Vagina (tissue), 2 donors: ENCODE measurements around the gene ANKFN1. TPM values are rescaled to one million over a fixed set of nuclear protein-coding genes. Genes with fewer than 3 reads are reported as not detected.

Experiments used
- DNase-seq, 2 donors: peaks; one replicate each; pipeline ENCODE4 v3.0.0-alpha.2; 2017; ENCODE audit errors: extremely low spot score in 2 of 2
- H3K27ac ChIP-seq: fragments of 200-600 bp; sonication (generic); one replicate; pipeline ENCODE4 v1.5.1; 2019
- H3K27me3 ChIP-seq: fragments of 200-600 bp; sonication (generic); one replicate; pipeline ENCODE4 v1.5.1; 2019
- H3K36me3 ChIP-seq, 2 donors: fragments of 200-600 bp; sonication (generic); one replicate each; pipeline ENCODE4 v1.5.1; 2017 to 2019
- H3K4me1 ChIP-seq: fragments of 200-600 bp; sonication (generic); one replicate; pipeline ENCODE4 v1.5.1; 2019
- H3K4me3 ChIP-seq, 2 donors: fragments of 200-600 bp; sonication (generic); 1 replicate in 1 of 2; 2 replicates in 1 of 2; pipeline ENCODE4 v1.5.1; 2016 to 2019
- H3K9me3 ChIP-seq: fragments of 200-600 bp; sonication (generic); one replicate; pipeline ENCODE4 v1.5.1; 2019
- POLR2A ChIP-seq, 2 donors: fragments of 450-650 bp; IDR thresholded peaks; one replicate each; pipeline ENCODE4 v1.6.1; 2017; ENCODE audit warnings: antibody characterized with exemption in 2 of 2, mild to moderate bottlenecking in 2 of 2, moderate library complexity in 2 of 2
- POLR2AphosphoS5 ChIP-seq, 2 donors: sonication (generic); formaldehyde crosslinking; IDR thresholded peaks; one replicate each; pipeline ENCODE4 v1.9.0; 2017; ENCODE audit warnings: antibody characterized with exemption in 2 of 2, mild to moderate bottlenecking in 2 of 2, low read depth in 1 of 2; ENCODE audit not compliant: insufficient read depth in 1 of 2
- intact Hi-C: fragments of 100-400 bp; cut with DNase I; formaldehyde crosslinking; loops from one replicate; pipeline ENCODE4 v1.15.1; 2023
- total RNA-seq: library from RNA; depleted of rRNA; stranded (reverse); fragments of >200 nt; gene quantifications from one replicate; pipeline ENCODE4 v1.2.3, GENCODE V29; 2016
- TF ChIP-seq, protein P1 (sequence below), 3 experiments: fragments of 450-650 bp in 2 of 3; fragments of 200-600 bp in 1 of 3; sonication (generic) in 1 of 3; IDR thresholded peaks; one replicate each; pipeline ENCODE4 v1.5.1; 2017 to 2019; ENCODE audit warnings: antibody characterized with exemption in 3 of 3, mild to moderate bottlenecking in 2 of 3, moderate library complexity in 2 of 3

Gene ANKFN1
- total RNA-seq, 1 donor from 2014 or later: 3.4 TPM

DNA sequence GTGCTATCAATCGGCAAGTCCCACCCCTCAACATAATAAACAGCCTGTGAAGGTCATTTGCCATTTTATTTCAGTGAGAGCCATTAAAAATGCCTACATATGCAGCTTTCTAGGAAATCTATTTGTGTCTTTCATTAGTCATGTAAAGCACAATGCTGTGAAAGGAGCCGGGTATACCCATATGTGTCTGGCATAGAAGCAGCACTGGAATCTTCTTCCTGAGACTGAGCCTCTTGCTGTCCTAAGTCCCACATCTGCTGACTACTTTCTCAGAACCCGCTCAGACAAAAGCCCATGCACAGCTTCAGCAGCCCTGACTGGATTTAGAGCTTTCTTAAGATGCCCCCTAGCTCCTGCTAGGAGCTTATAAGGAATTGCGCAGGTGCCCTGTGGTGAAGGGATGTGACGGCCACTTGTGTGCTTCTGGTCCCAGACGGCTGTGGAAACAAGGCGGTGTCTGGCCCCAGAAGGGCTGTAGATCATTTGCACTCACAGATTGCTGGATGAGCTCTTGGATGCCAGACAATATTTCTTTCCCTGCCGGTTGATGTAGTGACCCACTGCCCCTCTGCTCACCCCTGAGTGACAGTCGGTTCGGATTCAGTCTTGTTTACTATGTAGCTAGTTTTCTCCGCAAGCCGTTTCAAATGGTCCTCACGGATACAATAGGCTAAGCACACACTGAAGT is 172.2 kb downstream of the ANKFN1 start:
- no peak overlapping the region for H3K4me3 ChIP-seq
- intact Hi-C loops: no loop called here
- no peak for TF ChIP-seq POLR2A (IDR thresholded peaks at IDR 0.05)
- TF ChIP-seq POLR2AphosphoS5 (IDR thresholded peaks at IDR 0.05; ENCODE audit: insufficient read depth in 1 of 2, low read depth in 1 of 2): no peak
- TF ChIP-seq, protein P1, sequence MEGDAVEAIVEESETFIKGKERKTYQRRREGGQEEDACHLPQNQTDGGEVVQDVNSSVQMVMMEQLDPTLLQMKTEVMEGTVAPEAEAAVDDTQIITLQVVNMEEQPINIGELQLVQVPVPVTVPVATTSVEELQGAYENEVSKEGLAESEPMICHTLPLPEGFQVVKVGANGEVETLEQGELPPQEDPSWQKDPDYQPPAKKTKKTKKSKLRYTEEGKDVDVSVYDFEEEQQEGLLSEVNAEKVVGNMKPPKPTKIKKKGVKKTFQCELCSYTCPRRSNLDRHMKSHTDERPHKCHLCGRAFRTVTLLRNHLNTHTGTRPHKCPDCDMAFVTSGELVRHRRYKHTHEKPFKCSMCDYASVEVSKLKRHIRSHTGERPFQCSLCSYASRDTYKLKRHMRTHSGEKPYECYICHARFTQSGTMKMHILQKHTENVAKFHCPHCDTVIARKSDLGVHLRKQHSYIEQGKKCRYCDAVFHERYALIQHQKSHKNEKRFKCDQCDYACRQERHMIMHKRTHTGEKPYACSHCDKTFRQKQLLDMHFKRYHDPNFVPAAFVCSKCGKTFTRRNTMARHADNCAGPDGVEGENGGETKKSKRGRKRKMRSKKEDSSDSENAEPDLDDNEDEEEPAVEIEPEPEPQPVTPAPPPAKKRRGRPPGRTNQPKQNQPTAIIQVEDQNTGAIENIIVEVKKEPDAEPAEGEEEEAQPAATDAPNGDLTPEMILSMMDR (IDR thresholded peaks at IDR 0.05): no peak

DNA sequence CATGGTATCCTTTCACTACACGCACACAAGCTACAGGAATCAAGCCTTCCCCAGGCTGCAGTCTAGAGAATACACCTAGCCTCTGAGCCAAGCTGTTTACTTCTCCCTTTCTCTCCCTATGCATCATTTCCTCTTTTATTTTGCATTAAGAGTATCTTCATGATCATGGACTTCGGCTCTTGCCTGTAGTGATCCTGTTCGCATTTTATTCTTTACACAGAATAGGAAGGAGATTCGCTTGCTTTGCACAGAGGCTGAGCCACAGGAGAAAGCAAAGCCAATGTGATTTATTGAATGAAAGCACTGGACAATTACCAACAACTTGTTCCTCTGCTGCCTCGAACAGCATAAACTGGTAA is 172.7 kb downstream of the ANKFN1 start:
- intact Hi-C loops: no loop called here
- no peaks in the 10 kb centered on the region for H3K9me3 ChIP-seq
- H3K36me3 ChIP-seq: no peaks in the 10 kb centered on the region
- no peaks in the 10 kb centered on the region for H3K4me1 ChIP-seq
- no peak for DNase-seq
- no peak overlapping the region for H3K4me3 ChIP-seq
- H3K27me3 ChIP-seq: no peaks in the 10 kb centered on the region
- no peak overlapping the region for H3K27ac ChIP-seq
- TF ChIP-seq POLR2A (IDR thresholded peaks at IDR 0.05) (no peak), POLR2AphosphoS5 (IDR thresholded peaks at IDR 0.05; ENCODE audit: insufficient read depth in 1 of 2, low read depth in 1 of 2) (no peak)
- TF ChIP-seq, protein P1 (IDR thresholded peaks at IDR 0.05): no peak

More for the DNA sequence above, 172.2 kb downstream of the ANKFN1 start:
- H3K27ac ChIP-seq: no peak overlapping the region
- no peaks in the 10 kb centered on the region for H3K27me3 ChIP-seq
- H3K4me1 ChIP-seq: no peaks in the 10 kb centered on the region
- no peaks in the 10 kb centered on the region for H3K36me3 ChIP-seq
- no peak for DNase-seq
- no peaks in the 10 kb centered on the region for H3K9me3 ChIP-seq

DNA sequence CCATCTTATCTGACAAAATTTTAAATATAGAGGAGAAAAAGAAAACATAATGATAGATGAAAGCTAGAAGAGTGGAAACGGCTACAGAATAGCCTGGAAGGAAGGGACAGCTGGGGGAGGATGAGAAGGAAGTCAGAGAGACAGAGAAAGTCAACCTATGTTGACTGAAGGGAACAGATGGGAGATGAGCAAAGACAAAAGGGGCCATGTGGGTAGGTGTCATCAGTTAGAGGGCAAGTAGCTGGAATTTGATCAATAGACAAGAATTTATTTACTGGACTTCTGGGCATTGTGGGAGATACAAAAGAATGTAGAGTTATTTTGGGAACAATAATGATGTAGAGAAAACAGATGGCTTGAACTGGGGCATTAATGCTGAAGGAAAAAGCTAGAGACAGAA is 194.4 kb downstream of the ANKFN1 start:
- H3K4me3 ChIP-seq: no peak overlapping the region
- no peak overlapping the region for H3K27ac ChIP-seq
- H3K36me3 ChIP-seq: no peaks in the 10 kb centered on the region
- H3K27me3 ChIP-seq: no peaks in the 10 kb centered on the region
- H3K9me3 ChIP-seq: no peaks in the 10 kb centered on the region
- intact Hi-C loops: no loop called here
- TF ChIP-seq POLR2A (IDR thresholded peaks at IDR 0.05) (no peak), POLR2AphosphoS5 (IDR thresholded peaks at IDR 0.05; ENCODE audit: insufficient read depth in 1 of 2, low read depth in 1 of 2) (no peak)
- TF ChIP-seq, protein P1 (IDR thresholded peaks at IDR 0.05): no peak
- no peaks in the 10 kb centered on the region for H3K4me1 ChIP-seq
- DNase-seq: no peak

DNA sequence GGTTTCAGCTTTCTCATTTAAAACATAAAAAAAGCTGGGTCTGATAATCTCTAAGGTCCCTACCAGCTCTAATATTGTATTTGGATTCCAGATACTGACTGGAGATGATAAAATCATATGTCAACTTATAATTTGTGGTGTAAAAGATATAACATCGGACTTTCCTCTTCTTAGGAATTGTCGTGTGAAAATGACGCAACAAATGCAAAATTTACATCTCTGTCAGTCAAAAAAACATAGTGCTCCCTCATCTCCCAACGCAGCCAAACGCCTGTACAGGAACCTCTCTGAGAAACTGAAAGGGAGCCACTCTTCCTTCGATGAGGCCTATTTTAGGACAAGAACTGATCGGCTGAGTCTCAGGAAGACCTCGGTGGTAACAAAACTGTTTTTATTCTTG is 197.3 kb downstream of the ANKFN1 start:
- no peak overlapping the region for H3K4me3 ChIP-seq
- no peak overlapping the region for H3K27ac ChIP-seq
- H3K9me3 ChIP-seq: no peaks in the 10 kb centered on the region
- intact Hi-C loops: no loop called here
- no peaks in the 10 kb centered on the region for H3K36me3 ChIP-seq
- no peak for TF ChIP-seq POLR2AphosphoS5 (IDR thresholded peaks at IDR 0.05; ENCODE audit: insufficient read depth in 1 of 2, low read depth in 1 of 2)
- TF ChIP-seq, protein P1 (IDR thresholded peaks at IDR 0.05): no peak
- no peak for TF ChIP-seq POLR2A (IDR thresholded peaks at IDR 0.05)
- no peaks in the 10 kb centered on the region for H3K4me1 ChIP-seq
- no peaks in the 10 kb centered on the region for H3K27me3 ChIP-seq
- DNase-seq: no peak

DNA sequence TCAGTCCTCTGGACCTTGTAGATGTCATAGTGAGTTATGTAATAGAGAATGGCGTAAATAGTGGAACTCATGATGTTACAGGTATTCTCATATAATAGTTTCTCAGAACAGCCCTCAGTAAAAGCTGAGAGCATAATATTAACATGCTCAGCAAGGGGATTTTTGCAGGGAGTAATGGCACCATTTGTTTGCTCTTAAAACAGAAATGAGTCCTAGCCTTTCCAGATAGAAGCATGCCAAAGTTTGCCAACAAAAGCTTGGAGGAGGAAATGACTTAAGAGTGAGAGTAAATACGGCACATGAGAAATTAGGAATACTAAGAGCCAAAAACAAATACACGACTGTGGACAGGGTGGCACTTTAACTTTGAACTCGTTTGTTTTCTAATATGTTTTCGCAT is 198.4 kb downstream of the ANKFN1 start:
- H3K4me1 ChIP-seq: no peaks in the 10 kb centered on the region
- no peak overlapping the region for H3K27ac ChIP-seq
- no peaks in the 10 kb centered on the region for H3K9me3 ChIP-seq
- no peaks in the 10 kb centered on the region for H3K36me3 ChIP-seq
- TF ChIP-seq, protein P1 (IDR thresholded peaks at IDR 0.05): no peak
- no peak for TF ChIP-seq POLR2A (IDR thresholded peaks at IDR 0.05)
- no peak for TF ChIP-seq POLR2AphosphoS5 (IDR thresholded peaks at IDR 0.05; ENCODE audit: insufficient read depth in 1 of 2, low read depth in 1 of 2)
- DNase-seq: no peak
- intact Hi-C loops: no loop called here
- no peak overlapping the region for H3K4me3 ChIP-seq
- H3K27me3 ChIP-seq: no peaks in the 10 kb centered on the region
